ENCODE results near the gene ENTPD6.

- TF ChIP-seq, protein P1, sequence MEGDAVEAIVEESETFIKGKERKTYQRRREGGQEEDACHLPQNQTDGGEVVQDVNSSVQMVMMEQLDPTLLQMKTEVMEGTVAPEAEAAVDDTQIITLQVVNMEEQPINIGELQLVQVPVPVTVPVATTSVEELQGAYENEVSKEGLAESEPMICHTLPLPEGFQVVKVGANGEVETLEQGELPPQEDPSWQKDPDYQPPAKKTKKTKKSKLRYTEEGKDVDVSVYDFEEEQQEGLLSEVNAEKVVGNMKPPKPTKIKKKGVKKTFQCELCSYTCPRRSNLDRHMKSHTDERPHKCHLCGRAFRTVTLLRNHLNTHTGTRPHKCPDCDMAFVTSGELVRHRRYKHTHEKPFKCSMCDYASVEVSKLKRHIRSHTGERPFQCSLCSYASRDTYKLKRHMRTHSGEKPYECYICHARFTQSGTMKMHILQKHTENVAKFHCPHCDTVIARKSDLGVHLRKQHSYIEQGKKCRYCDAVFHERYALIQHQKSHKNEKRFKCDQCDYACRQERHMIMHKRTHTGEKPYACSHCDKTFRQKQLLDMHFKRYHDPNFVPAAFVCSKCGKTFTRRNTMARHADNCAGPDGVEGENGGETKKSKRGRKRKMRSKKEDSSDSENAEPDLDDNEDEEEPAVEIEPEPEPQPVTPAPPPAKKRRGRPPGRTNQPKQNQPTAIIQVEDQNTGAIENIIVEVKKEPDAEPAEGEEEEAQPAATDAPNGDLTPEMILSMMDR (IDR thresholded peaks at IDR 0.05; ENCODE audit: poor library complexity, severe bottlenecking): no peak
- TF ChIP-seq EP300 (conservative IDR thresholded peaks at IDR 0.05; ENCODE audit: poor library complexity, severe bottlenecking) (no peak), POLR2AphosphoS5 (IDR thresholded peaks at IDR 0.05) (no peak), RAD21 (conservative IDR thresholded peaks at IDR 0.05) (no peak), TAF1 (IDR thresholded peaks at IDR 0.05; ENCODE audit: low read depth) (no peak), MXI1 (conservative IDR thresholded peaks at IDR 0.05; ENCODE audit: poor library complexity, severe bottlenecking) (no peak), EZH2 (IDR thresholded peaks at IDR 0.05; ENCODE audit: borderline replicate concordance, insufficient read depth, low read length, poor library complexity, severe bottlenecking) (no peak)
- TF ChIP-seq, protein P2, sequence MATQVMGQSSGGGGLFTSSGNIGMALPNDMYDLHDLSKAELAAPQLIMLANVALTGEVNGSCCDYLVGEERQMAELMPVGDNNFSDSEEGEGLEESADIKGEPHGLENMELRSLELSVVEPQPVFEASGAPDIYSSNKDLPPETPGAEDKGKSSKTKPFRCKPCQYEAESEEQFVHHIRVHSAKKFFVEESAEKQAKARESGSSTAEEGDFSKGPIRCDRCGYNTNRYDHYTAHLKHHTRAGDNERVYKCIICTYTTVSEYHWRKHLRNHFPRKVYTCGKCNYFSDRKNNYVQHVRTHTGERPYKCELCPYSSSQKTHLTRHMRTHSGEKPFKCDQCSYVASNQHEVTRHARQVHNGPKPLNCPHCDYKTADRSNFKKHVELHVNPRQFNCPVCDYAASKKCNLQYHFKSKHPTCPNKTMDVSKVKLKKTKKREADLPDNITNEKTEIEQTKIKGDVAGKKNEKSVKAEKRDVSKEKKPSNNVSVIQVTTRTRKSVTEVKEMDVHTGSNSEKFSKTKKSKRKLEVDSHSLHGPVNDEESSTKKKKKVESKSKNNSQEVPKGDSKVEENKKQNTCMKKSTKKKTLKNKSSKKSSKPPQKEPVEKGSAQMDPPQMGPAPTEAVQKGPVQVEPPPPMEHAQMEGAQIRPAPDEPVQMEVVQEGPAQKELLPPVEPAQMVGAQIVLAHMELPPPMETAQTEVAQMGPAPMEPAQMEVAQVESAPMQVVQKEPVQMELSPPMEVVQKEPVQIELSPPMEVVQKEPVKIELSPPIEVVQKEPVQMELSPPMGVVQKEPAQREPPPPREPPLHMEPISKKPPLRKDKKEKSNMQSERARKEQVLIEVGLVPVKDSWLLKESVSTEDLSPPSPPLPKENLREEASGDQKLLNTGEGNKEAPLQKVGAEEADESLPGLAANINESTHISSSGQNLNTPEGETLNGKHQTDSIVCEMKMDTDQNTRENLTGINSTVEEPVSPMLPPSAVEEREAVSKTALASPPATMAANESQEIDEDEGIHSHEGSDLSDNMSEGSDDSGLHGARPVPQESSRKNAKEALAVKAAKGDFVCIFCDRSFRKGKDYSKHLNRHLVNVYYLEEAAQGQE (IDR thresholded peaks at IDR 0.05; ENCODE audit: borderline replicate concordance): no peak
Measured at GRCh38 chr20:25270829-25271251, 75.3 kb downstream of the ENTPD6 start.
